Ascending aorta (tissue), 2 donors: ENCODE measurements around the gene VPS36. TPM values are rescaled to one million over a fixed set of nuclear protein-coding genes. Genes with fewer than 3 reads are reported as not detected.

Experiments
- DNase-seq, 2 donors: peaks; one replicate each; pipeline ENCODE4 v3.0.0-alpha.2; 2019; ENCODE audit warnings: low spot score in 2 of 2
- H3K27ac ChIP-seq, 2 donors: fragments of 200-600 bp; sonication (generic); one replicate each; pipeline ENCODE4 v1.5.1; 2016 to 2017; ENCODE audit warnings: mild to moderate bottlenecking in 1 of 2
- H3K27me3 ChIP-seq: fragments of 200-600 bp; sonication (generic); one replicate; pipeline ENCODE4 v1.5.1; 2017
- H3K36me3 ChIP-seq, 2 donors: fragments of 200-600 bp; sonication (generic); one replicate each; pipeline ENCODE4 v1.5.1; 2016
- H3K4me1 ChIP-seq, 2 donors: fragments of 200-600 bp; sonication (generic); one replicate each; pipeline ENCODE4 v1.5.1; 2016 to 2017; ENCODE audit warnings: mild to moderate bottlenecking in 1 of 2
- H3K4me3 ChIP-seq, 2 donors: fragments of 200-600 bp; sonication (generic); one replicate each; pipeline ENCODE4 v1.5.1; 2016 to 2017; ENCODE audit warnings: mild to moderate bottlenecking in 1 of 2
- H3K9me3 ChIP-seq, 2 donors: fragments of 200-600 bp; sonication (generic); one replicate each; pipeline ENCODE4 v1.5.1; 2016
- CTCF ChIP-seq, 3 experiments: fragments of 200-600 bp in 2 of 3; fragments of 450-650 bp in 1 of 3; sonication (generic) in 2 of 3; IDR thresholded peaks; one replicate each; pipeline ENCODE4 v1.5.1; 2016 to 2019; ENCODE audit warnings: antibody characterized with exemption in 3 of 3, mild to moderate bottlenecking in 1 of 3, moderate library complexity in 1 of 3
- intact Hi-C: fragments of 100-400 bp; cut with DNase I; formaldehyde crosslinking; loops from one replicate; pipeline ENCODE4 v1.15.1; 2023
- total RNA-seq: library from RNA; depleted of rRNA; stranded (reverse); fragments of >200 nt; gene quantifications from one replicate; pipeline ENCODE4 v1.1.0, GENCODE V29; 2016

VPS36 gene
- total RNA-seq, 1 donor from 2014 or later: 69.3 TPM

- DNase-seq: no peak
- H3K36me3 ChIP-seq: no peaks in the 10 kb centered on the region
- H3K27me3 ChIP-seq: no peaks in the 10 kb centered on the region
- no peak overlapping the region for H3K4me3 ChIP-seq
- TF ChIP-seq CTCF (IDR thresholded peaks at IDR 0.05): no peak
- H3K4me1 ChIP-seq: no peaks in the 10 kb centered on the region
- intact Hi-C loops: no loop called here
- no peak overlapping the region for H3K27ac ChIP-seq
- H3K9me3 ChIP-seq: no peaks in the 10 kb centered on the region
Measured at GRCh38 chr13:52394586-52394985, 55.8 kb downstream of the VPS36 start.

- no peaks in the 10 kb centered on the region for H3K4me1 ChIP-seq
- intact Hi-C loops: no loop called here
- TF ChIP-seq CTCF (IDR thresholded peaks at IDR 0.05): no peak
- H3K4me3 ChIP-seq: no peak overlapping the region
- H3K36me3 ChIP-seq: no peaks in the 10 kb centered on the region
- no peaks in the 10 kb centered on the region for H3K9me3 ChIP-seq
- DNase-seq: no peak
- H3K27ac ChIP-seq: no peak overlapping the region
- no peaks in the 10 kb centered on the region for H3K27me3 ChIP-seq
Measured at GRCh38 chr13:52393572-52394357, 56.7 kb downstream of the VPS36 start.

- Histone ChIP-seq H3K27ac (no peak overlapping the region), H3K4me1 (no peaks in the 10 kb centered on the region), H3K4me3 (no peak overlapping the region), H3K27me3 (no peaks in the 10 kb centered on the region), H3K36me3 (no peaks in the 10 kb centered on the region), H3K9me3 (no peaks in the 10 kb centered on the region)
- no peak for DNase-seq
- intact Hi-C loops: no loop called here
- no peak for TF ChIP-seq CTCF (IDR thresholded peaks at IDR 0.05)
Measured at GRCh38 chr13:52387721-52388120, 62.7 kb downstream of the VPS36 start.

GRCh38 chr13:52385870-52386269 lies 64.6 kb downstream of the VPS36 start:
- no peak overlapping the region for H3K4me3 ChIP-seq
- H3K4me1 ChIP-seq: no peaks in the 10 kb centered on the region
- H3K9me3 ChIP-seq: no peaks in the 10 kb centered on the region
- H3K27ac ChIP-seq: no peak overlapping the region
- no peak for DNase-seq
- H3K27me3 ChIP-seq: no peaks in the 10 kb centered on the region
- intact Hi-C loops: no loop called here
- TF ChIP-seq CTCF (IDR thresholded peaks at IDR 0.05): no peak
- no peaks in the 10 kb centered on the region for H3K36me3 ChIP-seq

GRCh38 chr13:52383366-52383765 lies 67.1 kb downstream of the VPS36 start:
- no peaks in the 10 kb centered on the region for H3K4me1 ChIP-seq
- H3K27ac ChIP-seq: no peak overlapping the region
- H3K27me3 ChIP-seq: no peaks in the 10 kb centered on the region
- no peak overlapping the region for H3K4me3 ChIP-seq
- no peaks in the 10 kb centered on the region for H3K9me3 ChIP-seq
- H3K36me3 ChIP-seq: peaks cover 0 to 2% of the 10 kb centered on the region in 2 donors
- intact Hi-C loops: no loop called here
- no peak for DNase-seq
- no peak for TF ChIP-seq CTCF (IDR thresholded peaks at IDR 0.05)
